ENCODE results near the gene RPRM.

- TF ChIP-seq, protein P1, sequence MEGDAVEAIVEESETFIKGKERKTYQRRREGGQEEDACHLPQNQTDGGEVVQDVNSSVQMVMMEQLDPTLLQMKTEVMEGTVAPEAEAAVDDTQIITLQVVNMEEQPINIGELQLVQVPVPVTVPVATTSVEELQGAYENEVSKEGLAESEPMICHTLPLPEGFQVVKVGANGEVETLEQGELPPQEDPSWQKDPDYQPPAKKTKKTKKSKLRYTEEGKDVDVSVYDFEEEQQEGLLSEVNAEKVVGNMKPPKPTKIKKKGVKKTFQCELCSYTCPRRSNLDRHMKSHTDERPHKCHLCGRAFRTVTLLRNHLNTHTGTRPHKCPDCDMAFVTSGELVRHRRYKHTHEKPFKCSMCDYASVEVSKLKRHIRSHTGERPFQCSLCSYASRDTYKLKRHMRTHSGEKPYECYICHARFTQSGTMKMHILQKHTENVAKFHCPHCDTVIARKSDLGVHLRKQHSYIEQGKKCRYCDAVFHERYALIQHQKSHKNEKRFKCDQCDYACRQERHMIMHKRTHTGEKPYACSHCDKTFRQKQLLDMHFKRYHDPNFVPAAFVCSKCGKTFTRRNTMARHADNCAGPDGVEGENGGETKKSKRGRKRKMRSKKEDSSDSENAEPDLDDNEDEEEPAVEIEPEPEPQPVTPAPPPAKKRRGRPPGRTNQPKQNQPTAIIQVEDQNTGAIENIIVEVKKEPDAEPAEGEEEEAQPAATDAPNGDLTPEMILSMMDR (IDR thresholded peaks at IDR 0.05) = no peak
- no peak for TF ChIP-seq POLR2A (IDR thresholded peaks at IDR 0.05)
Observed at GRCh38 chr2:153451611-153452010, 27.0 kb downstream of the RPRM start.
